Activated naive CD4-positive, alpha-beta T cell treated with anti-CD3 and anti-CD28 coated beads, Interleukin-2, amount 50 U/mL, for 24 hours (primary cell): Measurements from ENCODE around the gene CEP120.
"Not testable (repeated sequence)": the region's sequence is repeated elsewhere in the genome, so short reads cannot be mapped to it uniquely, and the experiment has no call there.

ENCODE experiments used
- H3K27ac Mint-ChIP-seq: one replicate; pipeline ENCODE4 v1.8.0; 2021; ENCODE audit warnings: mild to moderate bottlenecking, mixed read lengths
- H3K27me3 Mint-ChIP-seq: one replicate; pipeline ENCODE4 v1.8.0; 2021; ENCODE audit warnings: mixed read lengths
- H3K36me3 Mint-ChIP-seq: one replicate; pipeline ENCODE4 v1.8.0; 2021; ENCODE audit warnings: mixed read lengths
- H3K4me1 Mint-ChIP-seq: one replicate; pipeline ENCODE4 v1.8.0; 2021; ENCODE audit warnings: mixed read lengths
- H3K4me3 Mint-ChIP-seq: one replicate; pipeline ENCODE4 v1.8.0; 2021; ENCODE audit warnings: mild to moderate bottlenecking, mixed read lengths
- H3K9me3 Mint-ChIP-seq: one replicate; pipeline ENCODE4 v1.8.0; 2021; ENCODE audit warnings: mixed read lengths

CEP120 gene

GRCh38 chr5:123369371-123369968 is 53.7 kb downstream of the CEP120 start:
- Mint-ChIP-seq H3K9me3 (no peaks in the 10 kb centered on the region), H3K27me3 (no peaks in the 10 kb centered on the region), H3K4me1 (no peaks in the 10 kb centered on the region), H3K27ac (no peak overlapping the region), H3K4me3 (no peak overlapping the region), H3K36me3 (peaks cover 23% of the 10 kb centered on the region)

GRCh38 chr5:123367739-123368138 is 55.5 kb downstream of the CEP120 start:
- Mint-ChIP-seq H3K36me3 (peaks cover 22% of the 10 kb centered on the region), H3K27ac (no peak overlapping the region), H3K9me3 (no peaks in the 10 kb centered on the region), H3K27me3 (no peaks in the 10 kb centered on the region), H3K4me1 (no peaks in the 10 kb centered on the region), H3K4me3 (no peak overlapping the region)

- no peaks in the 10 kb centered on the region for H3K4me1 Mint-ChIP-seq
- H3K9me3 Mint-ChIP-seq: no peaks in the 10 kb centered on the region
- H3K27me3 Mint-ChIP-seq: no peaks in the 10 kb centered on the region
- H3K36me3 Mint-ChIP-seq: peaks cover 31% of the 10 kb centered on the region
- H3K27ac Mint-ChIP-seq: no peak overlapping the region
- H3K4me3 Mint-ChIP-seq: no peak overlapping the region
Observed at GRCh38 chr5:123365156-123365555, 58.0 kb downstream of the CEP120 start.

GRCh38 chr5:123364441-123365155 is 58.6 kb downstream of the CEP120 start:
- H3K27me3 Mint-ChIP-seq: no peaks in the 10 kb centered on the region
- no peak overlapping the region for H3K4me3 Mint-ChIP-seq
- H3K36me3 Mint-ChIP-seq: peaks cover 34% of the 10 kb centered on the region
- H3K27ac Mint-ChIP-seq: no peak overlapping the region
- no peaks in the 10 kb centered on the region for H3K4me1 Mint-ChIP-seq
- H3K9me3 Mint-ChIP-seq: no peaks in the 10 kb centered on the region

GRCh38 chr5:123360910-123361309 is 62.3 kb downstream of the CEP120 start:
- Mint-ChIP-seq H3K27me3 (no peaks in the 10 kb centered on the region), H3K4me3 (no peak overlapping the region), H3K27ac (no peak overlapping the region), H3K4me1 (no peaks in the 10 kb centered on the region), H3K36me3 (peaks cover 41% of the 10 kb centered on the region), H3K9me3 (peaks cover 14% of the 10 kb centered on the region)

- Mint-ChIP-seq H3K27ac (peak overlapping the region; percentile 23), H3K9me3 (peaks cover 14% of the 10 kb centered on the region), H3K4me1 (no peaks in the 10 kb centered on the region), H3K36me3 (peaks cover 42% of the 10 kb centered on the region), H3K27me3 (no peaks in the 10 kb centered on the region), H3K4me3 (no peak overlapping the region)
Observed at GRCh38 chr5:123360201-123360571, 63.0 kb downstream of the CEP120 start.

- Mint-ChIP-seq H3K9me3 (peaks cover 14% of the 10 kb centered on the region), H3K36me3 (peaks cover 42% of the 10 kb centered on the region), H3K27me3 (no peaks in the 10 kb centered on the region), H3K4me1 (no peaks in the 10 kb centered on the region), H3K27ac (peak overlapping the region; percentile 23), H3K4me3 (no peak overlapping the region)
Observed at GRCh38 chr5:123359454-123360200, 63.6 kb downstream of the CEP120 start.

- Mint-ChIP-seq H3K27me3 (no peaks in the 10 kb centered on the region), H3K4me1 (no peaks in the 10 kb centered on the region), H3K27ac (no peak overlapping the region), H3K9me3 (peaks cover 14% of the 10 kb centered on the region), H3K36me3 (peaks cover 46% of the 10 kb centered on the region), H3K4me3 (no peak overlapping the region)
Observed at GRCh38 chr5:123358751-123359150, 64.5 kb downstream of the CEP120 start.

- H3K27me3 Mint-ChIP-seq: no peaks in the 10 kb centered on the region
- H3K4me1 Mint-ChIP-seq: no peaks in the 10 kb centered on the region
- H3K9me3 Mint-ChIP-seq: peaks cover 14% of the 10 kb centered on the region
- H3K4me3 Mint-ChIP-seq: no peak overlapping the region
- H3K27ac Mint-ChIP-seq: no peak overlapping the region
- H3K36me3 Mint-ChIP-seq: peaks cover 45% of the 10 kb centered on the region
Observed at GRCh38 chr5:123358304-123358703, 64.9 kb downstream of the CEP120 start.

- H3K27ac Mint-ChIP-seq: no peak overlapping the region
- H3K9me3 Mint-ChIP-seq: peaks cover 6% of the 10 kb centered on the region
Observed at GRCh38 chr5:123351820-123352219, 71.4 kb downstream of the CEP120 start.

GRCh38 chr5:123351240-123351639 is 72.0 kb downstream of the CEP120 start:
- Mint-ChIP-seq H3K27me3 (no peaks in the 10 kb centered on the region), H3K27ac (peak overlapping the region; percentile 38), H3K36me3 (peaks cover 20% of the 10 kb centered on the region), H3K4me3 (no peak overlapping the region), H3K4me1 (no peaks in the 10 kb centered on the region), H3K9me3 (peaks cover under 1% of the 10 kb centered on the region)

More at GRCh38 chr5:123351820-123352219, 71.4 kb downstream of the CEP120 start:
- peaks cover 20% of the 10 kb centered on the region for H3K36me3 Mint-ChIP-seq
- H3K4me3 Mint-ChIP-seq: no peak overlapping the region
- H3K27me3 Mint-ChIP-seq: no peaks in the 10 kb centered on the region
- no peaks in the 10 kb centered on the region for H3K4me1 Mint-ChIP-seq

GRCh38 chr5:123350742-123351141 is 72.5 kb downstream of the CEP120 start:
- no peaks in the 10 kb centered on the region for H3K27me3 Mint-ChIP-seq
- no peaks in the 10 kb centered on the region for H3K4me1 Mint-ChIP-seq
- H3K27ac Mint-ChIP-seq: no peak overlapping the region
- H3K4me3 Mint-ChIP-seq: no peak overlapping the region
- peaks cover 23% of the 10 kb centered on the region for H3K36me3 Mint-ChIP-seq
- no peaks in the 10 kb centered on the region for H3K9me3 Mint-ChIP-seq

GRCh38 chr5:123344816-123345426 is 78.3 kb downstream of the CEP120 start:
- H3K27ac Mint-ChIP-seq: no peak overlapping the region
- H3K4me3 Mint-ChIP-seq: no peak overlapping the region

GRCh38 chr5:123340928-123341327 is 82.3 kb downstream of the CEP120 start:
- Mint-ChIP-seq H3K4me1 (no peaks in the 10 kb centered on the region), H3K4me3 (no peak overlapping the region), H3K9me3 (no peaks in the 10 kb centered on the region), H3K27ac (no peak overlapping the region), H3K36me3 (peaks cover under 1% of the 10 kb centered on the region), H3K27me3 (no peaks in the 10 kb centered on the region)

More at GRCh38 chr5:123344816-123345426, 78.3 kb downstream of the CEP120 start:
- Mint-ChIP-seq H3K27me3 (no peaks in the 10 kb centered on the region), H3K4me1 (no peaks in the 10 kb centered on the region), H3K9me3 (no peaks in the 10 kb centered on the region), H3K36me3 (peaks cover 12% of the 10 kb centered on the region)

GRCh38 chr5:123308377-123308776 is 114.8 kb downstream of the CEP120 start:
- H3K4me1 Mint-ChIP-seq, H3K36me3 Mint-ChIP-seq, H3K9me3 Mint-ChIP-seq, H3K4me3 Mint-ChIP-seq, H3K27me3 Mint-ChIP-seq, H3K27ac Mint-ChIP-seq: not testable (repeated sequence)

- Mint-ChIP-seq H3K27ac (no peak overlapping the region), H3K27me3 (peaks cover 7% of the 10 kb centered on the region), H3K9me3 (no peaks in the 10 kb centered on the region), H3K4me1 (no peaks in the 10 kb centered on the region), H3K36me3 (no peaks in the 10 kb centered on the region), H3K4me3 (no peak overlapping the region)
Observed at GRCh38 chr5:123305751-123306150, 117.5 kb downstream of the CEP120 start.
